ENCODE results near the gene PCDH15.

The PCDH15 gene

GRCh38 chr10:54262726-54263125 lies 538.3 kb downstream of the PCDH15 start:
- DNase-seq (ENCODE audit: low read depth, low spot score), result no peak
- no peak overlapping the region for H3K4me3 ChIP-seq (ENCODE audit: low read length)

GRCh38 chr10:54259104-54259503 lies 541.9 kb downstream of the PCDH15 start:
- no peak overlapping the region for H3K4me3 ChIP-seq (ENCODE audit: low read length)
- no peak for DNase-seq (ENCODE audit: low read depth, low spot score)

DNA sequence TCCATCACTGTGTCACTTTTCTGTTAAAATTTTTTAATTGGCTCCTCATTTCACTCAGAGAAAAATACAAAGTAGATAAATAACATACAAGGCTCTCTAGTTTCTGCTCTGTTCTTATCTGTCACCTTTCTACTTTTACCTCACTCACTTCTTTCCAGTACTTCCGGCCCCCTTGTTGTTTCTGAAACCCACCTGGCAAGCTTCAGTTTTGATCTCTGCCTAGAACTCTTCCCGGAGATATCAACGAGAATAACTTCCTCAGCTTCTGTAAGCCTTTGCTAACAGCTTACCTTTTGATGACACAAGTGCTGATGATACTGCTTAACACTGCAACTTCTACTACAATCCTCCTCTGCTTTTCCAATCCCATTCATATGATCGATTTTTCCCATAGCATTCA lies 566.2 kb downstream of the PCDH15 start:
- no peak overlapping the region for H3K4me3 ChIP-seq (ENCODE audit: low read length)
- no peak for DNase-seq (ENCODE audit: low read depth, low spot score)

- H3K4me3 ChIP-seq (ENCODE audit: low read length), result no peak overlapping the region
- no peak for DNase-seq (ENCODE audit: low read depth, low spot score)
Observed at GRCh38 chr10:54203401-54203800, 597.6 kb downstream of the PCDH15 start.

DNA sequence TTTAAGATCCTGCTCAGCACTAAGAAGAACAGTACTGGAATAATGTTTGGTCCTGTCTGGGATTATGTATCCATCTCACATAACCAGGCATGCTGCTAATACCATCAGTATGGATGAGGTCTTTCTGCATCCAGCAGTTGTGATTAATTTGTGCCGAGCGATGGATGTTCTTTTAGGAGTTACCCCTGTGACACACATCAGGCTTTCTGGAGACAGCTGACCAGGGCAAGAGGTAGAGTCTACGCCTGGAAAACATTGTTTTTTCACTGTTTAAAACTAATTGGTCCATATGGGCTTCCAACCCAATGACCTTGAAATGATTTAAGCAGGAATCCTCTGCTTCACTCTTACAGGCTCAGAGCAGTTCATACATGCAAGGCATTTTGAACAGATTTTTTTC lies 603.0 kb downstream of the PCDH15 start:
- H3K4me3 ChIP-seq (ENCODE audit: low read length), result no peak overlapping the region

DNA sequence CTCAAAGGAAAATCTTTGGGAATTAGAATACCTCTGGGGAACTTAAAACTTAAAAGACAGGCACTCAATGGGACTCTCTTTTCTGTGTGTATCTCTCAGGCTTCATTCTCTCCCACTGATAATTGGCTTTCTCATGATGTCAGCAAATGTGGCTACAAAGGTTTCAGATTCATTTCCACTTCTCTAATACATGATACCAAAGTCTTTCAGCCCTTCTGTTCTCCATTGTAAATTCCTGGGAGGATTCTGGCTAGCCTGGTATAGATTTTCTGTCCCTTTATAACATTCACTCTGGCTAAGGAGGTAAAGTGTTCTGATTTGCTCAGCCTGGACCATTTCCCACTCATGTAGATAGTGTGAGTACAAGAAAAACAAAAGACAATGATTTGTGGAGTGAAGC lies 606.2 kb downstream of the PCDH15 start:
- DNase-seq (ENCODE audit: low read depth, low spot score), result no peak
- H3K4me3 ChIP-seq (ENCODE audit: low read length), result no peak overlapping the region

More for the DNA sequence above, 603.0 kb downstream of the PCDH15 start:
- no peak for DNase-seq (ENCODE audit: low read depth, low spot score)

DNA sequence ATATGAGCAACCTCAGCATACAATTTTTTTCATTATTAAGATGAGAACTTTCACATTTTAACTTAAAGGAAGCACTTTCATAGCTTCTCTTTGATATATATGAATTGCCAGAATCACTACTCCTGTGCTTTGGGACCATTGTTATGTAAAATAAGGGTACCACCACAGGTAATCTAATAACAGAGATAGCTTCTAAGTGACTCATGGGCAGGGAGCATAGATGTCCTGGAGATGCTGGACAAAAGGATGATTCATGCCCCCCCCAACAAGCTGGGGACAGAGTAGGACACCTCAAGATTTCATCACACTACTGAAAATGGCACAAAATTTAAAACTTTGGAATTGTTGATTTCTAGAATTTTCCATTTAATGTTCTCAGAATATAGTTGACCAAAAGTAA lies 641.1 kb downstream of the PCDH15 start:
- no peak overlapping the region for H3K4me3 ChIP-seq (ENCODE audit: low read length)
- DNase-seq (ENCODE audit: low read depth, low spot score), result no peak

- DNase-seq (ENCODE audit: low read depth, low spot score), result no peak
- no peak overlapping the region for H3K4me3 ChIP-seq (ENCODE audit: low read length)
Observed at GRCh38 chr10:54148508-54148907, 652.5 kb downstream of the PCDH15 start.

GRCh38 chr10:54139819-54140428 lies 661.1 kb downstream of the PCDH15 start:
- DNase-seq (ENCODE audit: low read depth, low spot score), result peak; percentile 4

DNA sequence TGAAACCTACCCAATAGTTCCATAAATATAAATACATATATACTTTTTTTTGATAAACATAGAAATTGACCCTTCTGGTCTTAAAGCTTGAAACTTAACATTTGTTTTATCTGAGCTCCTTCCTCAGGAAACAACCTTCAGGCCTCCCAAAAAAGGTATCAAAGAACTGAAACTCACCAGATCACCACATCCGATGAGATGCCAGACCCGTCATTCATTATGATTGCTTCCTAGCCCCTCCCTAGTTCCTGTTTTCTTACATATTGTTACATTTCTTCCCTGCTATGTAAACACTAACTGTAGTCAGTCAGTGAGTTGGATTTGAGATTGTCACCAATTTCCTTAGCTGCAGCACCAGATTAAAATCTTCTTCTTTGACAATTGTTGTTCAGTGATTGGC lies 663.6 kb downstream of the PCDH15 start:
- no peak overlapping the region for H3K4me3 ChIP-seq (ENCODE audit: low read length)
- no peak for DNase-seq (ENCODE audit: low read depth, low spot score)

More at GRCh38 chr10:54139819-54140428, 661.1 kb downstream of the PCDH15 start:
- no peak overlapping the region for H3K4me3 ChIP-seq (ENCODE audit: low read length)

DNA sequence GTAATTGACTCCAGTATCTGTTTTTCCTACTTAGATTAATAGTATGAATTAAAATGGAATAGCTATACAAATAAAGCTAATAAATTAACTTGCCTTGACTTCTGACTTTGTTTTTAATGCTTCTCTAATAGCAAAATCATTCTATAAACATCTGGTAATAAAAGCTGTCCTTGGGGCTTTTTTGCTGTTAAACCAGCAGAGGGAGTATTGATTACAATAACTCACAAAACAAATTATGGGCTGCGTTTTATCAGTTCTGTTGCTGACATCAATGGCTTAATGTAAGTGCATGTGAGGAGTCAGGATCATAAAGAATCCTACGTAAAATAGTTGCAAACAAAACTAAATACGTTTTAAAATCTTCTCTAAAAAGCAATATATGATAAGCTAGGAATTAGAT lies 667.8 kb downstream of the PCDH15 start:
- H3K4me3 ChIP-seq (ENCODE audit: low read length), result no peak overlapping the region
- peak; percentile 0 for DNase-seq (ENCODE audit: low read depth, low spot score)

- H3K4me3 ChIP-seq (ENCODE audit: low read length), result no peak overlapping the region
- no peak for DNase-seq (ENCODE audit: low read depth, low spot score)
Observed at GRCh38 chr10:54131833-54132232, 669.2 kb downstream of the PCDH15 start.

DNA sequence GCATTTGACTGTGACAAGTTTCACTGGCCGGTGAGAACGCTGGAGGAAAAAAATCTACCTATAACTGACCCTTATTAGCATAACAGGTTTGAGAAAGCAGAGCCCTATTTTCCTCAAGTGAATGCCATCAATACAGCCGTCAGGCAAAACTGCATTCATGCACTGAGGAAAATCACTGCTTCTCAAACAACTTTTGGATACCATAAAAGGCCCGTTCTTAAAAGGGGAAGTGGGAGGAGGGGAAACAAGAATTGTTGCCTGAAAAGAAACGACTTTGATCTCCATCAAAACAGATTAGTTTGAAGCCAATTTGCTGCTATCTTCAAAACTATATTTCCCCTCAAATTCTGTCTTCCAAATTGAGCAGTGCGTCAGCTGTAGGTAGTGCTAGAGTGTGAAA lies 670.6 kb downstream of the PCDH15 start:
- no peak overlapping the region for H3K4me3 ChIP-seq (ENCODE audit: low read length)
- DNase-seq (ENCODE audit: low read depth, low spot score), result no peak

- DNase-seq (ENCODE audit: low read depth, low spot score), result no peak
Observed at GRCh38 chr10:54125098-54125747, 675.8 kb downstream of the PCDH15 start.

GRCh38 chr10:54124209-54124885 lies 676.7 kb downstream of the PCDH15 start:
- no peak overlapping the region for H3K4me3 ChIP-seq (ENCODE audit: low read length)
- no peak for DNase-seq (ENCODE audit: low read depth, low spot score)

More at GRCh38 chr10:54125098-54125747, 675.8 kb downstream of the PCDH15 start:
- H3K4me3 ChIP-seq (ENCODE audit: low read length), result no peak overlapping the region

DNA sequence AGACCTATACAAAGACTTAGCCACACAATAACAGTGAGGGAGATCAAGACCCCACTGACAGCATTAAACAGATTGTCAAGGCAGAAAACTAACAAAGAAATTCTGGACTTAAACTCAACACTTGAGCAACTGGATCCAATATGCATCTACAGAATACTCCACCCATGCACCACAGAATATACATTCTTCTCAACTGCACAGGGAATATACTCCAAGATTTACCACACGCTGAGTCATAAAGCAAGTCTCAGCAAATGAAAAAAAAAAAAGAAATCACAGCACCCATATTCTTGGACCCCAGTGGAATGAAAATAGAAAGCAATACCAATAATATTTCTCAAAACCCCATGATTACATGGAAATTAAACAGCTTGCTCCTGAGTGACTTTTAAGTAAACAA lies 680.2 kb downstream of the PCDH15 start:
- H3K4me3 ChIP-seq (ENCODE audit: low read length), result no peak overlapping the region
- no peak for DNase-seq (ENCODE audit: low read depth, low spot score)

- no peak overlapping the region for H3K4me3 ChIP-seq (ENCODE audit: low read length)
- DNase-seq (ENCODE audit: low read depth, low spot score), result no peak
Observed at GRCh38 chr10:54108961-54109360, 692.1 kb downstream of the PCDH15 start.

DNA sequence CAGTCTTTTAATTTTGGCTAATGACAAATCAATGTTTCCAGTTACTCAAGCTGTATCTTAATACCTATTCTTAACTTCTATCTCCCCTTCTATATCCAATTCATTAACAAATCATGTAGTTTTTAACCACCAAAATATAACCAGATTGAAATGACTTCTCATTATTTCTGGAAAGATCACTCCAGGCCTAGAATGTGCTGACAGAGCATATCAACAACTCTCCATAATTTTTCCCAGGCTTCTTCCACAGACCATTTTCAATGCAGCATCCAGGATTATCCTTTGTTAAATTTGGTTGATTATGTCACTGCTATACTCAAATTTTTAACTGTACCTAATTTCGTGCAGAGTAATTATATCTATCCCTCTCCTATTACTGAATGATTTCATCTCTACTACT lies 704.1 kb downstream of the PCDH15 start:
- no peak overlapping the region for H3K4me3 ChIP-seq (ENCODE audit: low read length)
- no peak for DNase-seq (ENCODE audit: low read depth, low spot score)

GRCh38 chr10:54094321-54094720 lies 706.7 kb downstream of the PCDH15 start:
- no peak overlapping the region for H3K4me3 ChIP-seq (ENCODE audit: low read length)
- no peak for DNase-seq (ENCODE audit: low read depth, low spot score)

- DNase-seq (ENCODE audit: low read depth, low spot score), result no peak
- no peak overlapping the region for H3K4me3 ChIP-seq (ENCODE audit: low read length)
Observed at GRCh38 chr10:54091237-54091636, 709.8 kb downstream of the PCDH15 start.

- H3K4me3 ChIP-seq (ENCODE audit: low read length), result no peak overlapping the region
- DNase-seq (ENCODE audit: low read depth, low spot score), result no peak
Observed at GRCh38 chr10:54081950-54082349, 719.1 kb downstream of the PCDH15 start.
